Measurements from ENCODE around the gene MEPCE.

- TF ChIP-seq CTCF (IDR thresholded peaks at IDR 0.05): no peak
- TF ChIP-seq SIN3A (IDR thresholded peaks at IDR 0.05; ENCODE audit: borderline replicate concordance, insufficient read depth, low read depth, low read length): no peak
- TF ChIP-seq REST (IDR thresholded peaks at IDR 0.05; ENCODE audit: insufficient read depth in 1 of 2, low read depth in 2 of 2, low read length in 1 of 2): no peak
- no peak for TF ChIP-seq POLR2AphosphoS5 (IDR thresholded peaks at IDR 0.05; ENCODE audit: low read depth, low read length)
Observed at GRCh38 chr7:100476101-100476780, 46.6 kb downstream of the MEPCE start.
